Adipocyte (in vitro differentiated cells): Measurements from ENCODE around the gene HDHD5.

Source experiments
- DNase-seq: peaks from one replicate; pipeline ENCODE4 v3.0.0-alpha.2; 2015; ENCODE audit warnings: low read depth
- H3K27me3 ChIP-seq: replicated peaks from 2 replicates; pipeline ENCODE4 v1.7.0; 2013; ENCODE audit warnings: mild to moderate bottlenecking, low read length, moderate library complexity; ENCODE audit not compliant: control insufficient read depth, insufficient read depth
- H3K36me3 ChIP-seq: 2 replicates; pipeline ENCODE4 v1.7.0; 2013; ENCODE audit warnings: low read length, mild to moderate bottlenecking, moderate library complexity; ENCODE audit not compliant: control insufficient read depth, insufficient read depth, severe bottlenecking
- H3K4me1 ChIP-seq: 2 replicates; pipeline ENCODE4 v1.7.0; 2013; ENCODE audit warnings: mild to moderate bottlenecking, low read length, moderate library complexity; ENCODE audit not compliant: control insufficient read depth, insufficient read depth
- H3K4me3 ChIP-seq: 2 replicates; pipeline ENCODE4 v1.7.0; 2013; ENCODE audit warnings: mild to moderate bottlenecking, low read length, moderate library complexity
- H3K9ac ChIP-seq: 2 replicates; pipeline ENCODE4 v1.7.0; 2013; ENCODE audit warnings: mild to moderate bottlenecking, low read length, moderate library complexity
- H3K9me3 ChIP-seq: 2 replicates; pipeline ENCODE4 v1.7.0; 2013; ENCODE audit warnings: mild to moderate bottlenecking, low read length, moderate library complexity; ENCODE audit not compliant: control insufficient read depth

The HDHD5 gene

DNA sequence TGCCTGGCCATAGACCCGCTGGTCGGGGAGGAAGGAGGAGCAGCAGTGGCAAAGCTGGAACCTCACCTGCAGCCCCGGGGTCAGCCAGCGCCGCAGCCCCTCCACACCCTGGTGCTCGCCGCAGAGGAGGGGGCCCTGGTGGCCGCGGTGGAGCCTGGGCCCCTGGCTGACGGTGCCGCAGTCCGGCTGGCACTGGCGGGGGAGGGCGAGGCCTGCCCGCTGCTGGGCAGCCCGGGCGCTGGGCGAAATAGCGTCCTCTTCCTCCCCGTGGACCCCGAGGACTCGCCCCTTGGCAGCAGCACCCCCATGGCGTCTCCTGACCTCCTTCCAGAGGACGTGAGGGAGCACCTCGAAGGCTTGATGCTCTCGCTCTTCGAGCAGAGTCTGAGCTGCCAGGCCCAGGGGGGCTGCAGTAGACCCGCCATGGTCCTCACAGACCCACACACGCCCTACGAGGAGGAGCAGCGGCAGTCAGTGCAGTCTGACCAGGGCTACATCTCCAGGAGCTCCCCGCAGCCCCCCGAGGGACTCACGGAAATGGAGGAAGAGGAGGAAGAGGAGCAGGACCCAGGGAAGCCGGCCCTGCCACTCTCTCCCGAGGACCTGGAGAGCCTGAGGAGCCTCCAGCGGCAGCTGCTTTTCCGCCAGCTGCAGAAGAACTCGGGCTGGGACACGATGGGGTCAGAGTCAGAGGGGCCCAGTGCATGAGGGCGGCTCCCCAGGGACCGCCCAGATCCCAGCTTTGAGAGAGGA, 49.8 kb downstream of the HDHD5 start:
- no peak for DNase-seq
- Histone ChIP-seq H3K36me3 (peaks cover 58% of the 10 kb centered on the region), H3K4me1 (no peaks in the 10 kb centered on the region)

DNA sequence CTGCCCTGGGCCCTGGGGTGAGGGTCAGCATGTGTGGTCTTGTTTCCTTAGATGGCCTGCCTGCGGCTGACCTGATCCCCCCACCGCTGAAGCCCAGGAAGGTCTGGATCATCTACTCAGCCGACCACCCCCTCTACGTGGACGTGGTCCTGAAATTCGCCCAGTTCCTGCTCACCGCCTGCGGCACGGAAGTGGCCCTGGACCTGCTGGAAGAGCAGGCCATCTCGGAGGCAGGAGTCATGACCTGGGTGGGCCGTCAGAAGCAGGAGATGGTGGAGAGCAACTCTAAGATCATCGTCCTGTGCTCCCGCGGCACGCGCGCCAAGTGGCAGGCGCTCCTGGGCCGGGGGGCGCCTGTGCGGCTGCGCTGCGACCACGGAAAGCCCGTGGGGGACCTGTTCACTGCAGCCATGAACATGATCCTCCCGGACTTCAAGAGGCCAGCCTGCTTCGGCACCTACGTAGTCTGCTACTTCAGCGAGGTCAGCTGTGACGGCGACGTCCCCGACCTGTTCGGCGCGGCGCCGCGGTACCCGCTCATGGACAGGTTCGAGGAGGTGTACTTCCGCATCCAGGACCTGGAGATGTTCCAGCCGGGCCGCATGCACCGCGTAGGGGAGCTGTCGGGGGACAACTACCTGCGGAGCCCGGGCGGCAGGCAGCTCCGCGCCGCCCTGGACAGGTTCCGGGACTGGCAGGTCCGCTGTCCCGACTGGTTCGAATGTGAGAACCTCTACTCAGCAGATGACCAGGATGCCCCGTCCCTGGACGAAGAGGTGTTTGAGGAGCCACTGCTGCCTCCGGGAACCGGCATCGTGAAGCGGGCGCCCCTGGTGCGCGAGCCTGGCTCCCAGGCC, 50.6 kb downstream of the HDHD5 start:
- Histone ChIP-seq H3K4me1 (no peaks in the 10 kb centered on the region), H3K4me3 (no peak overlapping the region), H3K27me3 (no peaks in the 10 kb centered on the region), H3K9me3 (no peaks in the 10 kb centered on the region), H3K36me3 (peaks cover 61% of the 10 kb centered on the region), H3K9ac (no peak overlapping the region)
- no peak for DNase-seq

More for the DNA sequence above, 49.8 kb downstream of the HDHD5 start:
- no peaks in the 10 kb centered on the region for H3K9me3 ChIP-seq
- H3K27me3 ChIP-seq = no peaks in the 10 kb centered on the region
- H3K4me3 ChIP-seq = no peak overlapping the region
- H3K9ac ChIP-seq = no peak overlapping the region

DNA sequence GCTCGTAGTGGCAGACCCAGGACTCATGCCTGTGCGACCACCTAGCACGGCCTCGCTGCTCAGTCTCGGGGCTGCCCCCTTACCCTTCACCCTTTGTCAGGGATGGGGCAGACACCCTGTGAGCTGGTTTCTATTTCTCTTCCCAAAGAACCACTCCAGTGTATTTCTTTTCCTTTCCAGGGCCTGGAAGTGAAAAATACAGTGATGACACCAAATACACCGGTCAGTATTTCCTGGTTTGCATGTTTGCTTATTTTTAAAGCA, 51.6 kb downstream of the HDHD5 start:
- H3K36me3 ChIP-seq = peaks cover 70% of the 10 kb centered on the region
- H3K4me3 ChIP-seq = no peak overlapping the region
- H3K27me3 ChIP-seq = no peaks in the 10 kb centered on the region
- no peaks in the 10 kb centered on the region for H3K9me3 ChIP-seq
- no peak overlapping the region for H3K9ac ChIP-seq
- no peak for DNase-seq
- H3K4me1 ChIP-seq = no peaks in the 10 kb centered on the region

- no peak overlapping the region for H3K4me3 ChIP-seq
- DNase-seq = no peak
- H3K4me1 ChIP-seq = no peaks in the 10 kb centered on the region
- H3K27me3 ChIP-seq = no peaks in the 10 kb centered on the region
- H3K36me3 ChIP-seq = peaks cover 75% of the 10 kb centered on the region
- H3K9ac ChIP-seq = no peak overlapping the region
- H3K9me3 ChIP-seq = no peaks in the 10 kb centered on the region
Observed at GRCh38 chr22:17106785-17107546, 52.1 kb downstream of the HDHD5 start.

- no peak overlapping the region for H3K9ac ChIP-seq
- H3K36me3 ChIP-seq = peaks cover 82% of the 10 kb centered on the region
- DNase-seq = no peak
- H3K27me3 ChIP-seq = no peaks in the 10 kb centered on the region
- no peak overlapping the region for H3K4me3 ChIP-seq
- H3K9me3 ChIP-seq = no peaks in the 10 kb centered on the region
- no peaks in the 10 kb centered on the region for H3K4me1 ChIP-seq
Observed at GRCh38 chr22:17106161-17106784, 52.8 kb downstream of the HDHD5 start.

GRCh38 chr22:17105143-17106129, 53.6 kb downstream of the HDHD5 start:
- Histone ChIP-seq H3K4me1 (no peaks in the 10 kb centered on the region), H3K9me3 (no peaks in the 10 kb centered on the region), H3K27me3 (no peaks in the 10 kb centered on the region), H3K36me3 (peaks cover 91% of the 10 kb centered on the region), H3K9ac (no peak overlapping the region), H3K4me3 (no peak overlapping the region)
- DNase-seq = no peak

GRCh38 chr22:17104336-17104935, 54.6 kb downstream of the HDHD5 start:
- no peaks in the 10 kb centered on the region for H3K9me3 ChIP-seq
- no peaks in the 10 kb centered on the region for H3K4me1 ChIP-seq
- peaks cover 94% of the 10 kb centered on the region for H3K36me3 ChIP-seq

DNA sequence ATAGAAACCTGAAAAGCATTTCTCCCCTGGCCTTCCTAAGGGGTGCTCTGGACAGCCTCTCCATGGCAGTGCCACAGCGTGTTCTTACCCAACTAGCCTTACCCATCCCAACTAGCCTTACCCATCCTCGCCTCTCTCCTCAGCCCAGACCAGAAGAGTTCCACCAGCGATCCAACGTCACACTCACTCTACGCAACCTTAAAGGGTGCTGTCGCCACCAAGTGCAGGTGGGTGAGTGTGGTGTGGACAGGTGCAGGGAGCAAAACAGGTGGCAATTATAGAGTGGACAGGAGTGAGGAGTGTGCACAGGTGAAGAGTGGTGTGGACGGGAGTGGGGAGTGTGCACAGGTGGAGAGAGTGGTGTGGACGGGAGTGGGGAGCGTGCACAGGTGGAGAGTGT, 55.7 kb downstream of the HDHD5 start:
- no peaks in the 10 kb centered on the region for H3K4me1 ChIP-seq
- H3K4me3 ChIP-seq = no peak overlapping the region
- H3K36me3 ChIP-seq = peaks cover 94% of the 10 kb centered on the region
- no peak for DNase-seq
- H3K27me3 ChIP-seq = no peaks in the 10 kb centered on the region
- no peaks in the 10 kb centered on the region for H3K9me3 ChIP-seq
- H3K9ac ChIP-seq = no peak overlapping the region

More at GRCh38 chr22:17104336-17104935, 54.6 kb downstream of the HDHD5 start:
- no peak for DNase-seq
- H3K27me3 ChIP-seq = no peaks in the 10 kb centered on the region
- H3K4me3 ChIP-seq = no peak overlapping the region
- no peak overlapping the region for H3K9ac ChIP-seq

DNA sequence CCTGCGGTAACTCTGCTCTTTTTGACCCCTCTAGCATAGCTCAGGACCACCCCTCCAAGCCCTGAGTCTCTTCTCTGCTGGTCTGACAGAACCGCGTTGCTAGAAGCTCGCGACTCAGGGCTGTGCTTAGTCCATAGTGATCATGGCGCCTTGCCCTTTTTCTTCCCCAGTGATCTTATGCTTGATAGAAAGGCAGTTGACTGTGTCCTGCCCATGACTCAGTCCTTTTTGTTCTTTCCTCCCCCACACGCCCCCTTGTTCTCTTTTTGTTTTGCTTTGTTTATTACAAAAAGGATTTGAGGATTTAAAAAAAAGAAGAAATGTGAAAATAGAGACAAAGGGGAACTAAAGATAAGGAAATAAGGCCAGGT, 56.8 kb downstream of the HDHD5 start:
- Histone ChIP-seq H3K9me3 (no peaks in the 10 kb centered on the region), H3K27me3 (no peaks in the 10 kb centered on the region), H3K4me1 (no peaks in the 10 kb centered on the region), H3K4me3 (no peak overlapping the region), H3K9ac (no peak overlapping the region), H3K36me3 (peaks cover 94% of the 10 kb centered on the region)
- DNase-seq = no peak
